Lower lobe of right lung (tissue), 2 donors: ENCODE results near the gene XYLT1. TPM values are rescaled to one million over a fixed set of nuclear protein-coding genes. Genes with fewer than 3 reads are reported as not detected.

Source experiments
- ATAC-seq, 2 donors: fragments of 200-7000 bp; cut with Tn5 transposase; one replicate each; pipeline ENCODE4 v1.9.1; 2020 to 2022; ENCODE audit warnings: mild to moderate bottlenecking in 2 of 2, moderate library complexity in 2 of 2
- DNase-seq: peaks from one replicate; pipeline ENCODE4 v3.0.0-alpha.2; 2020
- H3K27ac ChIP-seq: fragments of 200-600 bp; one replicate; pipeline ENCODE4 v1.8.0; 2022
- H3K27me3 ChIP-seq: fragments of 200-600 bp; one replicate; pipeline ENCODE4 v1.8.0; 2022; ENCODE audit warnings: low read depth
- H3K36me3 ChIP-seq: fragments of 200-600 bp; one replicate; pipeline ENCODE4 v1.8.0; 2022; ENCODE audit warnings: mild to moderate bottlenecking
- H3K4me1 ChIP-seq: fragments of 200-600 bp; one replicate; pipeline ENCODE4 v1.8.0; 2022
- H3K4me3 ChIP-seq: fragments of 200-600 bp; one replicate; pipeline ENCODE4 v1.8.0; 2022; ENCODE audit warnings: mild to moderate bottlenecking
- H3K9me3 ChIP-seq: fragments of 200-600 bp; one replicate; pipeline ENCODE4 v1.8.0; 2022
- intact Hi-C: fragments of 100-400 bp; cut with DNase I; formaldehyde crosslinking; loops from one replicate; pipeline ENCODE4 v1.11.0; 2022
- total RNA-seq: library from RNA; stranded (reverse); fragmentation: NEBNext Ultra II Directional; extraction: Animal tissue kit (Norgen Biotek cat#: 25700); gene quantifications from one replicate; pipeline ENCODE4 v1.2.1, GENCODE V29; 2021
- TF ChIP-seq, protein P1 (sequence below): fragments of 200-600 bp; IDR thresholded peaks from one replicate; pipeline ENCODE4 v1.8.0; 2022; ENCODE audit warnings: antibody characterized with exemption, mild to moderate bottlenecking
- donor health status: DM: no; HTN: yes; CAD: no; lungs with severe emphysema.

XYLT1 gene
- total RNA-seq, 1 donor from 2014 or later = 9.0 TPM

DNA sequence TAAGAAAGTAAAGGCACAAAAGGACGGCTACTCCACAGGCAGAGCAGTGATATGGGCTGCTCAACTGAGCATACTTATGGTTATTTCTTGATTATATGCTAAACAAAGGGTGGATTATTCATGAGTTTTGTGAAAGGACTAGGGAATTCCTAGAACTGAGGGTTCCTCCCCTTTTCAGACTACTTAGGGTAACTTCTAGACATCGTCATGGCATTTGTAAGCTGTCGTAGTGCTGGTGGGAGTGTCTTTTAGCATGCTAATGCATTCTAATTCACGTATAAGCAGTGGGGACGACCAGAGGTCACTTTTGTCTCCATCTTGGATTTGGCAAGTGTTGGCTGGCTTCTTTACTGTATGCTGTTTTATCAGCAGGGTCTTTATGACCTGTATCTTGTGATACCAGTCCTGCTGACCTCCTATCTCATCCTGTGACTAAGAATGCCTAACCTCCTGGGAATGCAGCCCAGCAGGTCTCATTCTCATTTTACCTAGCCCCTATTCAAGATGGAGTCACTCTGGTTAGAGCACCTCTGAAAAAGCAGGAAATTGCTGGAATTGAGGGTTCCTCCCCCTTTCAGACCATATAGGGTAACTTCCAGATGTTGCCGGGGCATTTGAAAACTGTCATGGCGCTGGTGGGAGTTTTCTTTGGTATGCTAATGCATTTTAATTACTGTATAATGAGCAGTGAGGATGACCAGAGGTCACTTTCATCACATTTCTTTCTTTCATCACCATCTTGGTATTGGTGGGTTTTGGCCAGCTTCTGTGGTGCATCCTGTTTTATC is 388.5 kb downstream of the XYLT1 start:
- TF ChIP-seq, protein P1, sequence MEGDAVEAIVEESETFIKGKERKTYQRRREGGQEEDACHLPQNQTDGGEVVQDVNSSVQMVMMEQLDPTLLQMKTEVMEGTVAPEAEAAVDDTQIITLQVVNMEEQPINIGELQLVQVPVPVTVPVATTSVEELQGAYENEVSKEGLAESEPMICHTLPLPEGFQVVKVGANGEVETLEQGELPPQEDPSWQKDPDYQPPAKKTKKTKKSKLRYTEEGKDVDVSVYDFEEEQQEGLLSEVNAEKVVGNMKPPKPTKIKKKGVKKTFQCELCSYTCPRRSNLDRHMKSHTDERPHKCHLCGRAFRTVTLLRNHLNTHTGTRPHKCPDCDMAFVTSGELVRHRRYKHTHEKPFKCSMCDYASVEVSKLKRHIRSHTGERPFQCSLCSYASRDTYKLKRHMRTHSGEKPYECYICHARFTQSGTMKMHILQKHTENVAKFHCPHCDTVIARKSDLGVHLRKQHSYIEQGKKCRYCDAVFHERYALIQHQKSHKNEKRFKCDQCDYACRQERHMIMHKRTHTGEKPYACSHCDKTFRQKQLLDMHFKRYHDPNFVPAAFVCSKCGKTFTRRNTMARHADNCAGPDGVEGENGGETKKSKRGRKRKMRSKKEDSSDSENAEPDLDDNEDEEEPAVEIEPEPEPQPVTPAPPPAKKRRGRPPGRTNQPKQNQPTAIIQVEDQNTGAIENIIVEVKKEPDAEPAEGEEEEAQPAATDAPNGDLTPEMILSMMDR = no peak
- Histone ChIP-seq H3K27ac (no peak overlapping the region), H3K36me3 (no peaks in the 10 kb centered on the region), H3K4me1 (no peaks in the 10 kb centered on the region), H3K4me3 (no peak overlapping the region), H3K9me3 (no peaks in the 10 kb centered on the region), H3K27me3 (no peaks in the 10 kb centered on the region)
- intact Hi-C loops = no loop called here
- ATAC-seq = no peak
- no peak for DNase-seq

DNA sequence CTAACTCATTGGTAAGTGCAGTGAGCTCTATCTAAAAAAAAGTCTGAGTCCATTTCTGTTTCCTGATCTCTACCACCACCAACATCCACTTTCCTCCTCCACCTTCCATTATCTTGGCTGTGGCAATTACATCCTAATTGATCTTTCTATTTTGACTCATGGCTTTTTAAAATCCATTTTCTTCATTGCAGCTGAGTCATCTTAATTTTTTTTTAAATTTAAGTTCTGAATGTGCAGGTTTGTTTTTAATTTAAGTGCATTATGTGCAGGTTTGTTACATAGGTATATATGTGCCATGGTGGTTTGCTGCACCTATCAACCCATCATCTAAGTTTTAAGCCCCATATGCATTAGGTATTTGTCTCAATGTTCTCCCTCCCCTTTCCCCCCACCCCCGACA is 390.7 kb downstream of the XYLT1 start:
- ATAC-seq = no peak
- intact Hi-C loops = no loop called here
- Histone ChIP-seq H3K27me3 (peaks cover 4% of the 10 kb centered on the region), H3K4me1 (no peaks in the 10 kb centered on the region), H3K27ac (no peak overlapping the region), H3K4me3 (no peak overlapping the region), H3K9me3 (no peaks in the 10 kb centered on the region), H3K36me3 (no peaks in the 10 kb centered on the region)
- TF ChIP-seq, protein P1 = no peak
- no peak for DNase-seq

DNA sequence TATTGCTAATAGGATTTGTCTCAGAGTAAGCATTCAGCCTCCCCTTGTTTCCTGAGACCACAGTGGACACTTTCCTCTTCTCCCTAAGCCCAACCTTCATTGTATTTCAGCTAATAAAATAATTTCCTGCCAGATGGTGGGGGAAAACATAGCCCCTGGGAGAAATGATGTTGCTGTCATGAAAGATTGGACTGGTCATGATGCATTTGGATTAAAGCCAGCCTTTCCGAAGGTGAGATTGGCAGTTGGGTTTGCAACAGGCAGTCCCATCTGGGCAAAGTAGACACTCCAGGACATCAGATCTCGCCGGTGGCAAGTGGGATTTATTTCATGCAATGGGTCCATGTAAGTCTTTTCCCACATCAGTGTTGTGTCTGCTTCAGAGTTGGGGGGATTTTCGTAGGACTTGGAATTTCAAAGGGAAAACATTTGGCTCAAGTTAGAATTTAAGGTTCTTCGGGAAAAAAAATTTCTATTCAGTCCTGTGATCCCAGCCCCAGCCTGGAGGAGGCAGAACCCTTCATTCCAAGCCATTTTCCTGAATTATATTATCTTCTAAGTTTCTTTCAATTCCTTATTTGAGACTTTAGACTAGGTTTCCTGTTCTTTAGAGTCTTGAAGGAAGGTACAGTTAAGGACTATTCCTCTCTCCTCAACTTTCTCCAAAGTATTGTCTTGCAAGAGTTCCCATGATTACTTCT is 391.7 kb downstream of the XYLT1 start:
- Histone ChIP-seq H3K4me3 (no peak overlapping the region), H3K27me3 (peaks cover 4% of the 10 kb centered on the region)
- ATAC-seq = no peak

DNA sequence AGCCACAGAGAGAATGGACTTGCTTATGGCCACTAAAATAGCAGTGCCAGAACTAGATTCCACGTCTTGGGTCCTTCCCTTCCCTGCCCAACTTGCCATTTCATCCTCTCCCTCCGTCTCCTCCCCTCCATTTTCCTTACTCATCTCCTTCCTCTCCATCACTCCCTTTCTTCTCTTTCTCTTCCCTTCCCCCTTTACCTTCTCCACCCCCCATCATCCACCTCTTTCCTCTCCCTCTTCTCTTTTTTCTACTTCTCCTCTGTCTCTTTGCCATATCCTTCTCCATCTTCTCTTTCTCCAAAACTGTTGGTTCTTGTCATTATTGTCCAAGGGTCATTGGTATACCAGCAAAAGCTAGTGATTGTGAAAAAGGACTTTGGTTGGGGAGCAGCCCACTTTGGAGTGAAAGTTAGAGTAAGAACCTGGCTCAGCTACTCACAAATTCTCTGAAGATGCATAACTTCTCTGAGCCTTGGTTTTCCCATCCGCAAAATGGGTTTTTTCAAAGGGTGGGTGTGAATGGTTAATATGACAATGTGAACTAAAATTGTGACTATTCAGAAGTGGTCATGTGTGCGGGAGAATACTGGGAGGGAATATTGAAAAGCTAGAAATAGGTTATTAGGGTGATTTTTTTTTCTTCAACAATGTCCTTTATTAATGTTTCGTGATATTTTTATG is 393.8 kb downstream of the XYLT1 start:
- Histone ChIP-seq H3K27ac (no peak overlapping the region), H3K9me3 (no peaks in the 10 kb centered on the region), H3K4me1 (no peaks in the 10 kb centered on the region), H3K4me3 (no peak overlapping the region), H3K36me3 (no peaks in the 10 kb centered on the region), H3K27me3 (peaks cover 4% of the 10 kb centered on the region)
- TF ChIP-seq, protein P1 = no peak
- intact Hi-C loops = no loop called here
- DNase-seq (no peak), ATAC-seq (no peak)

More for the DNA sequence above, 391.7 kb downstream of the XYLT1 start:
- no peak overlapping the region for H3K27ac ChIP-seq
- intact Hi-C loops = no loop called here
- DNase-seq = no peak
- H3K4me1 ChIP-seq = no peaks in the 10 kb centered on the region
- no peaks in the 10 kb centered on the region for H3K9me3 ChIP-seq
- TF ChIP-seq, protein P1 = no peak
- no peaks in the 10 kb centered on the region for H3K36me3 ChIP-seq

DNA sequence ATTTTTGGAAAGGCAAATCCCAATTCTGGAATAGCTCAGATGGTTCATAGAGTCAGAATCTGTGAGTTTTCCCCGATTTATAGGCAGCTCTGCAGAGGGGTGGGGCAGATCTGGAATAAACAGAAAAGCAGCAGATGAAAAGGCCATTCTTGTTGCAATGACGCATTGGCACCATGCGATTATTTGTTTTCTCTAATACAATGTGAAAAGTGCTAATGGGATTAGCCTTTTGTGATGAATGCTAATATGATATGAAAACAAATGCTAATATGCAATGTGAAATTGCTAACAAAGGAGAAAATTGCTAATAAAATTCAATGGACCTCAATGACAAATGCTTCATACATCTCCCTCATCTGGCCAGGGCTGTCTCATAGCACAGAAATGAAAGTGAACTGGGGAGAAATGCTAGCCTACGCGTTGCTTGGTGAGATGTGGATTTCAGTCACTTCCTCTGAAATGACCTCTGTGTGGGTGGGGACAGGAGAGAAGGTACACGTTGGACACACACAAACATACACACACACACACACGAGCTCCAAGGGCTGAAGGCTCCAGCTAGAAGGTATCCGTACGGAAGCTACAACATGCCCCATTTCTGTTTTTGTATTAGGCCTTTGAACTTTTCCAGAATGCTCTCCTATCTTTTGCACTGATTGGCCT is 394.5 kb downstream of the XYLT1 start:
- DNase-seq = no peak
- peaks cover 4% of the 10 kb centered on the region for H3K27me3 ChIP-seq
- no peak for ATAC-seq
- no peaks in the 10 kb centered on the region for H3K9me3 ChIP-seq
- no peak overlapping the region for H3K4me3 ChIP-seq
- TF ChIP-seq, protein P1 = no peak
- no peaks in the 10 kb centered on the region for H3K4me1 ChIP-seq
- no peak overlapping the region for H3K27ac ChIP-seq
- H3K36me3 ChIP-seq = no peaks in the 10 kb centered on the region
- intact Hi-C loops = no loop called here
